Panc1 (cell line): Measurements from ENCODE around the gene PLPPR2.

Experiments
- POLR2AphosphoS5 ChIP-seq: IDR thresholded peaks from 2 replicates; pipeline ENCODE4 v1.6.1; 2012; ENCODE audit warnings: mild to moderate bottlenecking, low read depth, low read length, moderate library complexity
- REST ChIP-seq, 2 experiments: IDR thresholded peaks; 2 replicates each; pipeline ENCODE4 v1.6.1; 2011 to 2012; ENCODE audit warnings: low read depth in 2 of 2, control low read depth in 1 of 2, low read length in 1 of 2, mild to moderate bottlenecking in 1 of 2, moderate library complexity in 1 of 2; ENCODE audit not compliant: insufficient read depth in 1 of 2
- SIN3A ChIP-seq: IDR thresholded peaks from 2 replicates; pipeline ENCODE4 v1.6.1; 2012; ENCODE audit warnings: low read depth, mild to moderate bottlenecking, low read length, moderate library complexity, borderline replicate concordance; ENCODE audit not compliant: insufficient read depth
- TCF7L2 ChIP-seq: IDR thresholded peaks from 2 replicates; pipeline ENCODE4 v1.6.1; 2011; ENCODE audit warnings: mild to moderate bottlenecking, low read depth, low read length, inconsistent platforms
- TF ChIP-seq, protein P1 (sequence below): fragments of 450-650 bp; IDR thresholded peaks from 2 replicates; pipeline ENCODE4 v1.5.1; 2017; ENCODE audit warnings: mild to moderate bottlenecking

DNA sequence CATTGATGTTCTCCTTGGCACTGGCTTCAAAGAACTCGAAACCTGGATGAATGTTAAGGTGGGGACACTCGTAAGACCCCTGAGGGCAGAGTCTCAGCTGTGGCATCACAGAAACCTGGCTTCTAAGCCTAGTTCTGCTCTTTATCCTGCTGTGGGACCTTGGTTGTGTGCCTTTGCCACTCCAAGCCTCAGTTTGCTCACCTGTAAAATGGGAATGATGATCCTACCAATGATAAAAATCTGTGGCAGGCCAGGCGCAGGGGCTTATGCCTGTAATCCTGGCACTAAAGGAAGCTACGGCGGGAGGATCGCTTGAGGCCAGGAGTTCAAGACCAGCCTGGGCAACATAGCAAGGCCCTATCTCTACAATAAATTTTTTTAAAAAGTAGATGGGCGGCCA is 29.7 kb upstream of the PLPPR2 start:
- TF ChIP-seq REST (IDR thresholded peaks at IDR 0.05; ENCODE audit: insufficient read depth in 1 of 2, low read depth in 2 of 2, low read length in 1 of 2) = no peak
- TF ChIP-seq TCF7L2 = no peak
- TF ChIP-seq, protein P1, sequence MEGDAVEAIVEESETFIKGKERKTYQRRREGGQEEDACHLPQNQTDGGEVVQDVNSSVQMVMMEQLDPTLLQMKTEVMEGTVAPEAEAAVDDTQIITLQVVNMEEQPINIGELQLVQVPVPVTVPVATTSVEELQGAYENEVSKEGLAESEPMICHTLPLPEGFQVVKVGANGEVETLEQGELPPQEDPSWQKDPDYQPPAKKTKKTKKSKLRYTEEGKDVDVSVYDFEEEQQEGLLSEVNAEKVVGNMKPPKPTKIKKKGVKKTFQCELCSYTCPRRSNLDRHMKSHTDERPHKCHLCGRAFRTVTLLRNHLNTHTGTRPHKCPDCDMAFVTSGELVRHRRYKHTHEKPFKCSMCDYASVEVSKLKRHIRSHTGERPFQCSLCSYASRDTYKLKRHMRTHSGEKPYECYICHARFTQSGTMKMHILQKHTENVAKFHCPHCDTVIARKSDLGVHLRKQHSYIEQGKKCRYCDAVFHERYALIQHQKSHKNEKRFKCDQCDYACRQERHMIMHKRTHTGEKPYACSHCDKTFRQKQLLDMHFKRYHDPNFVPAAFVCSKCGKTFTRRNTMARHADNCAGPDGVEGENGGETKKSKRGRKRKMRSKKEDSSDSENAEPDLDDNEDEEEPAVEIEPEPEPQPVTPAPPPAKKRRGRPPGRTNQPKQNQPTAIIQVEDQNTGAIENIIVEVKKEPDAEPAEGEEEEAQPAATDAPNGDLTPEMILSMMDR = no peak
- TF ChIP-seq POLR2AphosphoS5 = no peak
- no peak for TF ChIP-seq SIN3A
